DOHH2 (cell line): ENCODE data around the gene CRELD2.

ENCODE experiments used
- H3F3A ChIP-seq: fragments of 200-600 bp; sonication (generic), shearing (Covaris generic); 2 replicates; pipeline ENCODE4 v1.6.0; 2016; ENCODE audit warnings: antibody characterized with exemption, mild to moderate bottlenecking; ENCODE audit not compliant: control insufficient read depth, insufficient read depth
- H3K27ac ChIP-seq: fragments of 200-600 bp; sonication (generic); 2 replicates; pipeline ENCODE4 v1.5.1; 2014; ENCODE audit warnings: low read depth, mild to moderate bottlenecking, low read length, moderate library complexity
- H3K27me3 ChIP-seq: fragments of 200-600 bp; sonication (generic); 2 replicates; pipeline ENCODE4 v1.6.1; 2014; ENCODE audit warnings: mild to moderate bottlenecking, low read length, mixed read lengths; ENCODE audit not compliant: control insufficient read depth
- H3K36me3 ChIP-seq: fragments of 200-600 bp; sonication (generic); 2 replicates; pipeline ENCODE4 v1.6.1; 2014; ENCODE audit warnings: mild to moderate bottlenecking, low read length, moderate library complexity, mixed read lengths; ENCODE audit not compliant: control insufficient read depth
- H3K4me1 ChIP-seq: fragments of 200-600 bp; sonication (generic); 2 replicates; pipeline ENCODE4 v1.6.1; 2014; ENCODE audit warnings: mild to moderate bottlenecking, low read length, mixed read lengths; ENCODE audit not compliant: control insufficient read depth
- H3K4me2 ChIP-seq: fragments of 200-600 bp; sonication (generic); 2 replicates; pipeline ENCODE4 v1.6.0; 2014; ENCODE audit warnings: mild to moderate bottlenecking, low read length, moderate library complexity
- H3K4me3 ChIP-seq: fragments of 200-600 bp; sonication (generic); 2 replicates; pipeline ENCODE4 v1.5.1; 2014; ENCODE audit warnings: mild to moderate bottlenecking, low read length, mixed read lengths
- H3K79me2 ChIP-seq: fragments of 200-600 bp; sonication (generic); 2 replicates; pipeline ENCODE4 v1.6.1; 2014; ENCODE audit warnings: mild to moderate bottlenecking, low read length, mixed read lengths; ENCODE audit not compliant: control insufficient read depth
- H3K9me2 ChIP-seq: fragments of 200-600 bp; sonication (generic); replicated peaks from 2 replicates; pipeline ENCODE4 v1.6.1; 2014; ENCODE audit warnings: mild to moderate bottlenecking, low read length, mixed read lengths; ENCODE audit not compliant: control insufficient read depth
- H3K9me3 ChIP-seq: fragments of 200-600 bp; sonication (generic); 2 replicates; pipeline ENCODE4 v1.6.1; 2014; ENCODE audit warnings: antibody characterized with exemption, low read length, mixed read lengths; ENCODE audit not compliant: control insufficient read depth, insufficient read depth
- H4K20me1 ChIP-seq: fragments of 200-600 bp; sonication (generic); 2 replicates; pipeline ENCODE4 v1.6.0; 2014; ENCODE audit warnings: low read depth, mild to moderate bottlenecking, antibody characterized with exemption, low read length, moderate library complexity; ENCODE audit not compliant: control insufficient read depth, insufficient read depth
- CTCF ChIP-seq: fragments of 200-600 bp; sonication (generic); IDR thresholded peaks from one replicate; pipeline ENCODE4 v1.5.1; 2014; ENCODE audit warnings: antibody characterized with exemption, mild to moderate bottlenecking, low read depth, low read length; ENCODE audit not compliant: poor library complexity, severe bottlenecking
- EZH2phosphoT487 ChIP-seq: fragments of 200-600 bp; sonication (generic); IDR thresholded peaks from 2 replicates; pipeline ENCODE4 v1.6.1; 2017; ENCODE audit warnings: borderline replicate concordance, mild to moderate bottlenecking, antibody characterized with exemption, low read length, moderate library complexity, mixed read lengths

Gene CRELD2

GRCh38 chr22:49921508-49922278, 3.3 kb downstream of the CRELD2 start:
- Histone ChIP-seq H4K20me1 (no peaks in the 10 kb centered on the region; the same call in 1 of the 2 replicates), H3K9me3 (no peaks in the 10 kb centered on the region), H3F3A (peaks cover 33% of the 10 kb centered on the region), H3K27ac (peak overlapping the region; percentile 30; the same call in 1 of the 2 replicates), H3K27me3 (no peaks in the 10 kb centered on the region), H3K4me3 (no peak overlapping the region), H3K4me2 (peak overlapping the region; percentile 17; the same call in 1 of the 2 replicates), H3K36me3 (peaks cover 60% of the 10 kb centered on the region), H3K4me1 (peaks cover 81% of the 10 kb centered on the region), H3K9me2 (no peaks in the 10 kb centered on the region), H3K79me2 (peaks cover 58% of the 10 kb centered on the region)
- no peak for TF ChIP-seq EZH2phosphoT487
- TF ChIP-seq CTCF: no peak

- Histone ChIP-seq H3K27ac (peak overlapping the region; percentile 30), H3K9me3 (no peaks in the 10 kb centered on the region), H3K9me2 (no peaks in the 10 kb centered on the region), H3F3A (peaks cover 35% of the 10 kb centered on the region), H3K27me3 (no peaks in the 10 kb centered on the region), H3K4me3 (no peak overlapping the region), H3K4me1 (peaks cover 77% of the 10 kb centered on the region), H3K36me3 (peaks cover 66% of the 10 kb centered on the region), H3K4me2 (peak overlapping the region; percentile 17; the same call in 1 of the 2 replicates), H3K79me2 (peaks cover 50% of the 10 kb centered on the region), H4K20me1 (no peaks in the 10 kb centered on the region; the same call in 1 of the 2 replicates)
- no peak for TF ChIP-seq CTCF
- no peak for TF ChIP-seq EZH2phosphoT487
These were observed 4.0 kb downstream of the CRELD2 start for GRCh38 chr22:49922484-49922883.

- no peaks in the 10 kb centered on the region for H3K9me3 ChIP-seq
- peak overlapping the region; percentile 99 for H3K4me2 ChIP-seq
- H3K9me2 ChIP-seq: no peaks in the 10 kb centered on the region
- peaks cover 46% of the 10 kb centered on the region for H3K79me2 ChIP-seq
- H3K4me3 ChIP-seq: peak overlapping the region; percentile 62
- TF ChIP-seq CTCF: no peak
- no peak for TF ChIP-seq EZH2phosphoT487
- no peaks in the 10 kb centered on the region for H3K27me3 ChIP-seq
- H3K4me1 ChIP-seq: peaks cover 77% of the 10 kb centered on the region
- no peaks in the 10 kb centered on the region; the same call in 1 of the 2 replicates for H4K20me1 ChIP-seq
- peak overlapping the region; percentile 99 for H3K27ac ChIP-seq
- H3F3A ChIP-seq: peaks cover 36% of the 10 kb centered on the region
- H3K36me3 ChIP-seq: peaks cover 68% of the 10 kb centered on the region
These were observed 4.5 kb downstream of the CRELD2 start for GRCh38 chr22:49922926-49923325.
